ENCODE data around the gene OS9.
A peak's percentile ranks its signal among the peaks of the same experiment; 100 is the strongest.

Gene OS9

DNA sequence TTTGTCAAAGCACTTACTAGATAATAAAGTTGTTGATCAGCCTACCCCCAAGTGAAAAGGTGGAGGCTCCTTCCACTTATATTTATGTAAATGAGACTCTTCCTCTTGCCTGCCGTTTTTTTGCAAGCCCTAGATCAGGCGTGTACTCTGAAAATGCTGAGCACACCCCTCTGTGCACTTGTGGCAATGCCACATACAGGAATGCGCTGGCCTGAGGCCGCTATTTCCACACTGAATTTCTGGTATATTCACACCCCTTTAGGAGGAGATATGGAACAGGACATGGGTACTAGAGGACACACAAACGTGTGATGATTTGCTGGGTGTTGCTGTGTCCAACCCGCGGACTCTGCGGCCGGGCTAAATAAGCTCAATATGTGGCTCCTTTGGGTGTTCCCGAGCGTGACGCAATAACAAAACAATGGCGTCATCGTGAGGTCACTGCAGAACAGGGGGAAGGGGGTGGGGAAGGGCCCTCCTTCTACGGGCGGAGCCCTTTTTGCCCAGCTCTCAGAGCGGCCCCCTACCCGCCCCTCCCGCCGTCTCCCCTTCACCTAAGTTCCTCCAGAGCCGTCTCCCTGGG, 50.4 kb downstream of the OS9 start:
- Mint-ChIP-seq H3K4me3 (peak overlapping the region; percentile 93), H3K4me1 (ENCODE audit: low read depth) (peaks cover 71% of the 10 kb centered on the region)

DNA sequence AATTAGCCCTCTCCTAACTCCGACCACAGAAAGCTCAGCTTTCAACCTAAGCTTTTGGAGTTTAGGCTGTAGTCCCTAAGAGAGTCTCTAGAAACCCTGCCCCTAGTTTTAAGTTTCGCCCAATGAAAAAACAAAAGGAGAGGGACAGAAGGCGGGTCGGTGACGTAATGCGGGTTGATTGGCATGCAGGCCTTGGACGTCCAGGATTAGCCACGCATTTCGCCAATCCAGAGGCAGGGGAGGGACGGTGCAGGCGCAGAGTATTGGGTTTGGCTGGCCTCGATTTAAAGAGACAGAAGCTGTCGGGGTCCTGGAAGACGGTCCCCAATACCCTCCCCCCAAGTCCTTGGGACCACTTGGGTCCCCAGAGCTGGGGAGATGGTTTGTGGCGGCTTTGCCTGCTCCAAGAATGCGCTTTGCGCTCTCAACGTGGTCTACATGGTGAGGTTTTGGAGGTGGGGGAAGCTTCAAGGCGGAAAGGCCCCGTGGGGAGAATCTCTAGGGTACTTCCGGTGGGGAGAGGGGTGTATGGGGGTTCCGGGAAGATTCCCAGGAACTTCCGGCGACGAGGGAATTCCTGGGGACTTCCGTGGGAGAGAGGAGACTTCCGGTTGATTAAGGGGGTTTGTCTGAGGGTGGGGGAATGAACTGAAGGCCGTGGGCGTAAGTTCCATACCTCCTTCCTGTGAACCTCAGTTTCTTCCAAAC, 51.0 kb downstream of the OS9 start, which contains the start of gene TSPAN31:
Gene TSPAN31, plus strand, starts transcription at position 263 of the 708 bp plus-strand sequence. Its CDS starts 116 bp downstream, at position 379.
- H3K27ac Mint-ChIP-seq, result peak within 1 kb of the TSS; percentile 96
- H3K27me3 Mint-ChIP-seq, result no peaks in the 10 kb centered on the region
- peaks cover 65% of the 10 kb centered on the region for H3K4me1 Mint-ChIP-seq (ENCODE audit: low read depth)
- peak within 1 kb of the TSS; percentile 93 for H3K4me3 Mint-ChIP-seq
- peaks cover 64% of the 10 kb centered on the region for H3K36me3 Mint-ChIP-seq (ENCODE audit: low read depth)
- H3K9me3 Mint-ChIP-seq, result no peaks in the 10 kb centered on the region
- peak; percentile 94 for DNase-seq

More for the DNA sequence above, 50.4 kb downstream of the OS9 start:
- H3K9me3 Mint-ChIP-seq, result no peaks in the 10 kb centered on the region
- no peaks in the 10 kb centered on the region for H3K27me3 Mint-ChIP-seq
- H3K36me3 Mint-ChIP-seq (ENCODE audit: low read depth), result peaks cover 65% of the 10 kb centered on the region
- H3K27ac Mint-ChIP-seq, result peak overlapping the region; percentile 96
- peak; percentile 88 for DNase-seq

DNA sequence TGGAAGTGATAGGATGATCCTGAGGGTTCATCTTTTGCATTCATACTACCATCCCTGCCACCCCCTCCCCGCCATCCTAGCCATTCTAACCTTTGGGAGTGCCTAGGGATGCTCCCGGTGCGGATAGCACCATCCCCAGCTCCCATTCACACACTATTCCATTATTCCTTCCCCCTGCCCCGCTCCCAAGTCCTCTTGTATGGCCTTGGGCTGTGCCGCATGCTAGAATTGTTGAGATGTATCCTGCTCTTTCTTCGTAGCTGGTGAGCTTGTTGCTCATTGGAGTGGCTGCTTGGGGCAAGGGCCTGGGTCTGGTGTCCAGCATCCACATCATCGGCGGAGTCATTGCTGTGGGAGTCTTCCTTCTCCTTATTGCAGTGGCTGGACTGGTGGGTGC, 51.6 kb downstream of the OS9 start:
- Mint-ChIP-seq H3K36me3 (ENCODE audit: low read depth) (peaks cover 67% of the 10 kb centered on the region), H3K27me3 (no peaks in the 10 kb centered on the region), H3K4me3 (peak overlapping the region; percentile 93), H3K4me1 (ENCODE audit: low read depth) (peaks cover 66% of the 10 kb centered on the region), H3K27ac (peak overlapping the region; percentile 96), H3K9me3 (no peaks in the 10 kb centered on the region)
- DNase-seq, result peak; percentile 47

DNA sequence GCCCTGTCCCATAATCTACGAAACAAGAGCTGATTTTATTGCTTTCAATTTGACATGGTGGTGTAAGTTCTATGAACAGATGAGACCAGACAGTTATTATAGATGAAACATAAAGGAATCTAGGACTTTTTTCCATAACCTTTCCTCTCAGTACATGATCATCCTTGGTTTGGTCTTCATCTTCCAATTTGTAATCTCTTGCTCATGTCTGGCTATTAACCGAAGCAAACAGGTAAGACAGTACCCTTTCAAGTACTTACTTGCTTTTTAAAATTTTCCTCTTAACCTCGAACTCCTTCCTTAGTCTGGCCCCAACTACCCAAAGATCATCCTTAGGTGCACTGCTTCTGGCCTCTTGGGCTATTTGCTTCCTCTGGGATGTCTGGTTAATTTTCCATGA, 52.1 kb downstream of the OS9 start:
- peak overlapping the region; percentile 93 for H3K4me3 Mint-ChIP-seq
- peak overlapping the region; percentile 96 for H3K27ac Mint-ChIP-seq
- H3K9me3 Mint-ChIP-seq, result no peaks in the 10 kb centered on the region
- no peaks in the 10 kb centered on the region for H3K27me3 Mint-ChIP-seq
- peaks cover 69% of the 10 kb centered on the region for H3K36me3 Mint-ChIP-seq (ENCODE audit: low read depth)
- H3K4me1 Mint-ChIP-seq (ENCODE audit: low read depth), result peaks cover 66% of the 10 kb centered on the region
- no peak for DNase-seq

DNA sequence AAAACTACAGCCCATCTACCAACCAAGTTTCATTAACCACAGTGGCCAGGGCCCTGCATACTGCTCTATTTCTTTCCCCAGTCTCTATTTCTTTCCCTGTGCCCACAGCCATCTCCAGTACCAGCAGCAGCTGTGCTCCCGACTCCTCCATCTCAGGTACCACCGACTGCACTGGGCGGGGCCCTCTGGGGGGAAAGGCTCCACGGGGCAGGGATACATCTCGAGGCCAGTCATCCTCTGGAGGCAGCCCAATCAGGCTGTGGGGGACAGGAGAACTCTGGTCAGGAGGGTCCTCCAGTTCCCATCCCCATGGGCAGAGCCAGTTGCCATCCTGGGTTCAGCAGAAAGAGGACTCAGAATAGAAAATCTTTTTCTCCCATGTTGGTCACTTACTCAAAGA, 55.1 kb downstream of the OS9 start:
- peak overlapping the region; percentile 14 for H3K4me3 Mint-ChIP-seq
- no peaks in the 10 kb centered on the region for H3K27me3 Mint-ChIP-seq
- no peak for DNase-seq
- H3K36me3 Mint-ChIP-seq (ENCODE audit: low read depth), result peaks cover 72% of the 10 kb centered on the region
- no peaks in the 10 kb centered on the region for H3K9me3 Mint-ChIP-seq
- H3K4me1 Mint-ChIP-seq (ENCODE audit: low read depth), result peaks cover 66% of the 10 kb centered on the region
- peak overlapping the region; percentile 85 for H3K27ac Mint-ChIP-seq

DNA sequence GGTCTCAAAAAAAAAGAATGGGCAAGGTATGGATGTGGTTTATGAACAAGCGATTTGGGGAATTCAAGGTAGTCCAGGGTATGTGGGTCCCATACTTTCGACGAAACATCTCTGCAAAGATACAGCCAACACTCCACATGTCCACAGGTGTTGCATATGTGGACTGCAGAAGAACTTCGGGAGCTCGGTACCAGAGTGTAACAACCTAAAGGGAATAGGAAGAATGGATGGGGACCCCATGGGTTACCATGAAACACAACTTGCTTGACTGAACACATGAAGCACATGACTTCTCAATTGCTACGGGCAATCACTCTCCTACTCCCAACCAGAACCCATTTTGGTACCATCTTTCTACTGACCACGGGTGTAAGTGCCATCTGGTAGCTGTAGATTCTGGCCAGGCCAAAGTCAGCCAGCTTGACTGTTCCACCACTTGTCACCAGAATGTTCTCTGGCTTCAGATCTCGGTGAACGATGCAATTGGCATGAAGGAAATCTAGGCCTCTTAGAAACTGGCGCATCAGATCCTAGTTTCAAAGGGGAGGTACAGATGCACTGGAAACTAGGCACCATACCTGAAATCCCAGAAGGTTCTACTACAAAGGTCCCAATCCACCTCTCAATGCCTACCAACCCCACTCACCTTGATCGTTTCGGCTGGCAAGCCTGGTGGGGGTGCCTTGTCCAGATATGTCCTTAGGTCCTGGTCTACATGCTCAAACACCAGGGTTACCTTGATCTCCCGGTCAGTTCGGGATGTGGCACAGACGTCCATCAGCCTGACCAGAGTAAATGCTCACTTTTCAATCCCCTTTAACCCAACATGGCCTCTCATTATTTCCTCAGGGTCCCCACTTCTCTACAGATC, 56.9 kb downstream of the OS9 start:
- H3K9me3 Mint-ChIP-seq, result no peaks in the 10 kb centered on the region
- DNase-seq, result no peak
- H3K36me3 Mint-ChIP-seq (ENCODE audit: low read depth), result peaks cover 61% of the 10 kb centered on the region
- H3K27me3 Mint-ChIP-seq, result no peaks in the 10 kb centered on the region
- peak overlapping the region; percentile 95 for H3K4me3 Mint-ChIP-seq
- peak overlapping the region; percentile 97 for H3K27ac Mint-ChIP-seq
- H3K4me1 Mint-ChIP-seq (ENCODE audit: low read depth), result peaks cover 57% of the 10 kb centered on the region

DNA sequence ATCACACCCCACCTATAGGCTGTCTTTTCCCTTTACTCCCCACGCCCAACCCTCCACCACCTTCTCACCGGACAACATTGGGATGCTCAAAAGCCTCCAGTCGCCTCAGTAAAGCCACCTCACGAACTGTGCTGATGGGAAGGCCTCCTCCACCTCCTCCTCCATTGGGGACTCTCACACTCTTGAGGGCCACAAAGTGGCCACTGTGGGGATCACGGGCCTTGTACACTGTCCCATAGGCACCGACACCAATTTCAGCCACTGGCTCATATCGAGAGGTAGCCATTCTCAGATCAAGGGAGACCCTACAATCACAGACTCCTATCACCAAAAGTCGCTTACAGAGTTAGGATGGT, 57.5 kb downstream of the OS9 start:
- Mint-ChIP-seq H3K27ac (peak overlapping the region; percentile 97), H3K27me3 (no peaks in the 10 kb centered on the region), H3K4me1 (ENCODE audit: low read depth) (peaks cover 56% of the 10 kb centered on the region), H3K9me3 (no peaks in the 10 kb centered on the region), H3K36me3 (ENCODE audit: low read depth) (peaks cover 55% of the 10 kb centered on the region), H3K4me3 (peak overlapping the region; percentile 95)
- peak; percentile 45 for DNase-seq

DNA sequence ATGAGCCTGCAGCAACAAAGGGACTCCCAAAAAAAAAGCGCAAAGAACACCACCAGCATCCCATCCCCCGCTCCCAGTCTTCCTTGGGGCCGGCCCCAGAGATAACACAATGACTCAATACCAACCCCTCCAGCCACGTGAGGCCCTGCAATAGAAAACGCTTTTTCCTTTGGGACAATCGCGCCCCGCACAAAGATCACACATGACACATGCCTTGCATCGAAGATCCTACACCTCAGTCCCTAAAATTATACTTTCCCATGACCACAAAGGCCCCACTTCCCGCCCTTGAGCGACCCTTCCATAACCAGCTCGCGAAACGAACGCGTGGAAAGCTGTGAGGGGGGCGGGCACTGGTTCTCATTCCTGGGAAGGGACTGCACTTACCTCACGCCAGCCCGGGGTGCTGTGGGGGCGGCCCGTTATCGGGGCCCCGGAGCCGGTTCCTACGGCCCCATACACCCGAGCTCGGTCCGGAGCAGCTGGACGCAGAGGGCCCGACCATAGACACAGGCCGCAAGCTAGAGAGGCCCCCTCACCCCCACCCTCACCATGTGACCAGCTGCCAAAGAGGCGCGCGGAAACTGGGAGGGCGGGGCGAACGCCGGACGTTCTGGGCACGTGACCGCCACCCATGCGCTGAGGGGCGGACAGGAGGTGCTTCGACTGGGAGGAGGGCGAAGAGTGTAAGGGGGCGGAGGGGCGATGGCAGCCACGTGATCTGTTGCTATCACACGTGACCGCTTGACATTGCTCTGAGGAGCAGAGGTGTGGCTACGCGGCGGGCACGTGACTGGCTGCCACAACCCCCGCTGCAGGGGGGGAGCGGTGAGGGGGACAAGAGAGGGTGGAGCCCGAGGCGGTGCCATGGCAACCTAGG, 58.1 kb downstream of the OS9 start, which contains the start of gene CDK4:
Gene CDK4, minus strand, starts transcription at position 523 of the 880 bp plus-strand sequence. CDS start 593 bp downstream, outside the sequence.
- Mint-ChIP-seq H3K4me3 (peak within 1 kb of the TSS; percentile 95), H3K36me3 (ENCODE audit: low read depth) (peaks cover 53% of the 10 kb centered on the region), H3K9me3 (no peaks in the 10 kb centered on the region), H3K27ac (peak within 1 kb of the TSS; percentile 97), H3K27me3 (no peaks in the 10 kb centered on the region), H3K4me1 (ENCODE audit: low read depth) (peaks cover 58% of the 10 kb centered on the region)
- peak; percentile 98 for DNase-seq

DNA sequence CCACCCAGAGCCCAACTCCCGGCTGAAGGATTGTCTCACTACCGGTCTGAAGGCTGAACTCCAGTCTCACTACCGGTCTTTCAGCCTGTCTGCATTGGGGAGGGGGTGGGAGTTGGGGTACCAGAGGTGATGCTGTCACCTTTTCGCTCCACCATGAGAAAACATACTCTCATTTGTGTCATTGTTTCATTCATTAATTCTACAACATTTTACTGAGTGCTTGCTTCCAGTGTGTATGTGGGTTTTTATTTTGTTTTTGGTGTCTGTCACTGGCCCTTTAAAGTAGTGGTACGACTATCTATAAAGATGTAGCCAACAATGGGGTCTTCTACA, 58.7 kb downstream of the OS9 start:
- peak overlapping the region; percentile 95 for H3K4me3 Mint-ChIP-seq
- H3K9me3 Mint-ChIP-seq, result no peaks in the 10 kb centered on the region
- H3K4me1 Mint-ChIP-seq (ENCODE audit: low read depth), result peaks cover 59% of the 10 kb centered on the region
- H3K27ac Mint-ChIP-seq, result peak overlapping the region; percentile 97
- H3K27me3 Mint-ChIP-seq, result no peaks in the 10 kb centered on the region
- peaks cover 50% of the 10 kb centered on the region for H3K36me3 Mint-ChIP-seq (ENCODE audit: low read depth)
- DNase-seq, result no peak

DNA sequence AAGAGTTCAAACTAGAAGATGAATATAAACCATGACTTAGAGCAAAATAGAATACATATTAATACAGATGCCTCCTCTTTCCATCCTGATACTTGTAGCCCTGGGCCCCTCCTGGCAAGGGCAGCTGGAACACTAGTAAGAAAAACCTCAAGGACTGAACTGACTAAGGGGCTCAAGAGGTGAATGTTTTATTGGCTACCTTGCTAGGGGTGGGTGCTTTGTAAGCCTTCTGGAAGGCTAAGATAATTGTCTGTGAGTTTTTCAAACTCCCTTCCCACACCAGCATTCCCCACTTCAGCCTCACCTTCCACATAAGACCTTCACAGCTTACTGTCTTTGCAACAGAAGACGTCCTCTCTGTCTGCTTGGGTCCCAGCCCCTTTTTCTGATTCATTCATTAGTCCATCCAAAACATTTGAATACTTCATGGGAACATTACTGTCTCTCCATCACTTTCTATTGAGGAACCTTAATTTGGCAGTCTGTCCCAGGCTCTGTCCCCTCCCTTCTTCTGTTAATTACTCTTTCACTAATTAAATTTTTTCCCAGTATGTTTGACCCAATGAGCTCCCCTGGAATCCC, 59.9 kb downstream of the OS9 start:
- peaks cover 58% of the 10 kb centered on the region for H3K4me1 Mint-ChIP-seq (ENCODE audit: low read depth)
- no peak for DNase-seq
- H3K27me3 Mint-ChIP-seq, result no peaks in the 10 kb centered on the region
- peak overlapping the region; percentile 91 for H3K27ac Mint-ChIP-seq
- H3K9me3 Mint-ChIP-seq, result no peaks in the 10 kb centered on the region
- H3K36me3 Mint-ChIP-seq (ENCODE audit: low read depth), result peaks cover 50% of the 10 kb centered on the region
- peak overlapping the region; percentile 81 for H3K4me3 Mint-ChIP-seq

DNA sequence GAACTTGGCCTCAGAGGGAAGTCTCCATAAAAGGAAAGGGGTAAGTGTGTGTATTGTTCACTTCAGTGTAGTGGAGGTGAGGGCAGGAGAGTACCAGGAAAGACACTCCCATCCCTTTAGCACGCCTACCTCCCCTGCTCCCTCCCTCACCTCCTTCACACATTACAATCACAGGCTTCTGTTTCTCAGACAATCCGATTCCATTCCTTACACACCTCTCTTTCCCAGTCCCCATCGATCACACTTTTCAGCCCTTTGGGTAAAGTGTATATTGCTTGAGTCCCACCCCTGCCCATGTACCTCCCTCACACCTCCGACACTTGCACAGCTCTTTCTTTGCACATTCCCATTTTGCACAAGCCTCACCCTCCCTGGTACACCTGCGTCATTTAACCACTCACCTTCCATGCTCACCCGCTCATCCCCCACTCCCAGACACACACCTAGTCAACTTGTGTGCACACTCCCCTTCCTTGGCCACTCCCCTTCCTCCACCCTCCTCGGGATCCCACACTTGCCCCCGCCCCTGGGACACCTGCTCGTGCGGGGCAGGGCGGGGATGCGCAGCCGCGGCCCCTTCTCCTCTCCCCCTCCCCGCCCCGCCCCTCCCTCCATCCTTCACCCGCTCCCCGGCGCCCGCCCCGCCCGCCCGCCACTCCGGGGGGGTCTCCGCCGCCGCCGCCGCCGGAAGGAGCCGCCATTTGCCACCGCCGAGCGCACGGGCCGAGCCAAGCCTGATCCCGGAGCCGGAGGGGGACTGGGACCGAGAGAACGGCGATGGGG, 60.7 kb downstream of the OS9 start, which contains the start of gene MARCHF9:
Gene MARCHF9, plus strand, starts transcription at position 693 of the 783 bp plus-strand sequence. CDS start 426 bp downstream, outside the sequence.
- H3K4me3 Mint-ChIP-seq, result peak within 1 kb of the TSS; percentile 84
- H3K9me3 Mint-ChIP-seq, result no peaks in the 10 kb centered on the region
- H3K4me1 Mint-ChIP-seq (ENCODE audit: low read depth), result peaks cover 59% of the 10 kb centered on the region
- no peaks in the 10 kb centered on the region for H3K27me3 Mint-ChIP-seq
- peak; percentile 87 for DNase-seq
- peaks cover 50% of the 10 kb centered on the region for H3K36me3 Mint-ChIP-seq (ENCODE audit: low read depth)
- peak within 1 kb of the TSS; percentile 91 for H3K27ac Mint-ChIP-seq

DNA sequence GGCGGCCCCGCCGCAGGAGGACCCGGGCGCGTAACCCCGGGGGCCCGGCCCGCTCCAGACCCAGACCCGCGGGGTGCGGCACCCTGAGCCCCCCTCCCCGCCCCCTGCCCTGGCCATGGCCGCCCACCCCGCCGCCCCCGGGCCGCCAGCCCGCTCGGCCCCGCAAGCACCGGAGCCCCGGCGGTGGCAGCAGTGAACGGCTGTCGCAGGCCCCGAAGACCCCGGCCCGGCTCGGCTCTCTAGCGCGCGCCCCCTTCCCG, 61.2 kb downstream of the OS9 start:
- H3K36me3 Mint-ChIP-seq (ENCODE audit: low read depth), result peaks cover 51% of the 10 kb centered on the region
- peaks cover 61% of the 10 kb centered on the region for H3K4me1 Mint-ChIP-seq (ENCODE audit: low read depth)
- DNase-seq, result no peak
- H3K4me3 Mint-ChIP-seq, result peak overlapping the region; percentile 81
- H3K9me3 Mint-ChIP-seq, result no peaks in the 10 kb centered on the region
- H3K27ac Mint-ChIP-seq, result no peak overlapping the region
- H3K27me3 Mint-ChIP-seq, result no peaks in the 10 kb centered on the region

All from activated T-cell treated with anti-CD3 and anti-CD28 coated beads, Interleukin-2, amount 50 U/mL, for 24 hours (primary cell).